Measurements from ENCODE around the gene CD34.

The CD34 gene

GRCh38 chr1:207873055-207873890 is 37.7 kb downstream of the CD34 start:
- DNase-seq (ENCODE audit: low read depth): no peak

- no peak for DNase-seq (ENCODE audit: low read depth)
These were observed 38.3 kb downstream of the CD34 start for GRCh38 chr1:207872621-207873020.

GRCh38 chr1:207871117-207871649 is 39.7 kb downstream of the CD34 start:
- no peak for DNase-seq (ENCODE audit: low read depth)

- no peak for DNase-seq (ENCODE audit: low read depth)
These were observed 40.5 kb downstream of the CD34 start for GRCh38 chr1:207870306-207871031.

GRCh38 chr1:207869859-207870258 is 41.1 kb downstream of the CD34 start:
- no peak for DNase-seq (ENCODE audit: low read depth)

GRCh38 chr1:207868774-207869721 is 41.9 kb downstream of the CD34 start:
- no peak for DNase-seq (ENCODE audit: low read depth)

GRCh38 chr1:207868251-207868773 is 42.6 kb downstream of the CD34 start:
- no peak for DNase-seq (ENCODE audit: low read depth)

- no peak for DNase-seq (ENCODE audit: low read depth)
These were observed 43.5 kb downstream of the CD34 start for GRCh38 chr1:207867136-207868109.

GRCh38 chr1:207866471-207867135 is 44.3 kb downstream of the CD34 start:
- DNase-seq (ENCODE audit: low read depth): no peak

- DNase-seq (ENCODE audit: low read depth): no peak
These were observed 46.9 kb downstream of the CD34 start for GRCh38 chr1:207863893-207864535.

- DNase-seq (ENCODE audit: low read depth): no peak
These were observed 48.6 kb downstream of the CD34 start for GRCh38 chr1:207862241-207862787.

- DNase-seq (ENCODE audit: low read depth): no peak
These were observed 49.3 kb downstream of the CD34 start for GRCh38 chr1:207861442-207862177.

GRCh38 chr1:207860531-207860930 is 50.4 kb downstream of the CD34 start:
- DNase-seq (ENCODE audit: low read depth): no peak

GRCh38 chr1:207858806-207859205 is 52.1 kb downstream of the CD34 start:
- no peak for DNase-seq (ENCODE audit: low read depth)

- DNase-seq (ENCODE audit: low read depth): no peak
These were observed 52.6 kb downstream of the CD34 start for GRCh38 chr1:207858281-207858680.

GRCh38 chr1:207857447-207857846 is 53.5 kb downstream of the CD34 start:
- no peak for DNase-seq (ENCODE audit: low read depth)

GRCh38 chr1:207856276-207857023 is 54.5 kb downstream of the CD34 start:
- no peak for DNase-seq (ENCODE audit: low read depth)

GRCh38 chr1:207854001-207854400 is 56.9 kb downstream of the CD34 start:
- no peak for DNase-seq (ENCODE audit: low read depth)
